OCI-LY7 (cell line): ENCODE measurements around the gene ELMO2. TPM values are rescaled to one million over a fixed set of nuclear protein-coding genes. Genes with fewer than 3 reads are reported as not detected.

Source experiments
- BruUV-seq: library from RNA; stranded (reverse); fragments of 400-500 nt; replicated peaks from 2 replicates; lab custom pipeline; 2021; lab: Mats Ljungman, UMichigan
- CTCF ChIA-PET: fragments of 300-600 bp; sonication (Branson Sonifier 250); formaldehyde crosslinking; loops from one replicate; lab custom pipeline; 2022; ENCODE audit warnings: antibody characterized with exemption; ENCODE audit not compliant: unreplicated experiment; lab: Charles Lee
- POLR2A ChIA-PET: fragments of 300-600 bp; sonication (Branson Sonifier 250); formaldehyde crosslinking; loops from one replicate; lab custom pipeline; 2022; ENCODE audit warnings: antibody characterized with exemption; lab: Charles Lee
- DNase-seq: peaks from one replicate; pipeline ENCODE4 v3.0.0-alpha.2; 2015; ENCODE audit warnings: low spot score
- H2AFZ ChIP-seq: fragments of 200-600 bp; sonication (generic), shearing (Covaris generic); 2 replicates; pipeline ENCODE4 v1.6.1; 2014; ENCODE audit warnings: mild to moderate bottlenecking, antibody characterized with exemption, low read length, moderate library complexity
- H3K27ac ChIP-seq: fragments of 200-600 bp; sonication (generic); 2 replicates; pipeline ENCODE4 v1.5.1; 2014; ENCODE audit warnings: mixed run types, low read depth, mild to moderate bottlenecking, moderate library complexity, low read length, inconsistent platforms; ENCODE audit not compliant: poor library complexity, severe bottlenecking
- H3K36me3 ChIP-seq: fragments of 200-600 bp; sonication (generic); 2 replicates; pipeline ENCODE4 v1.6.1; 2014; ENCODE audit warnings: mild to moderate bottlenecking, antibody characterized with exemption, low read length, moderate library complexity, mixed read lengths; ENCODE audit not compliant: insufficient read depth
- H3K4me1 ChIP-seq: fragments of 200-600 bp; sonication (generic); 2 replicates; pipeline ENCODE4 v1.5.1; 2014; ENCODE audit warnings: mild to moderate bottlenecking, low read length; ENCODE audit not compliant: insufficient read depth, poor library complexity, severe bottlenecking
- H3K4me2 ChIP-seq: fragments of 200-600 bp; sonication (generic); 2 replicates; pipeline ENCODE4 v1.6.1; 2014; ENCODE audit warnings: mild to moderate bottlenecking, low read length
- H3K4me3 ChIP-seq: fragments of 200-600 bp; sonication (generic); 2 replicates; pipeline ENCODE4 v1.5.1; 2014; ENCODE audit warnings: mild to moderate bottlenecking, low read depth, low read length; ENCODE audit not compliant: poor library complexity, severe bottlenecking
- H3K79me2 ChIP-seq: fragments of 200-600 bp; sonication (generic); 2 replicates; pipeline ENCODE4 v1.6.1; 2016; ENCODE audit warnings: low read depth, mild to moderate bottlenecking, low read length, moderate library complexity, mixed read lengths; ENCODE audit not compliant: insufficient read depth
- H3K9me2 ChIP-seq: fragments of 200-600 bp; sonication (generic); 2 replicates; pipeline ENCODE4 v1.6.1; 2016; ENCODE audit warnings: mild to moderate bottlenecking, low read length, mixed read lengths; ENCODE audit not compliant: insufficient read depth
- H3K9me3 ChIP-seq: fragments of 200-600 bp; sonication (generic); 2 replicates; pipeline ENCODE4 v1.6.1; 2014; ENCODE audit warnings: mild to moderate bottlenecking, mixed run types, low read length, mixed read lengths
- H4K20me1 ChIP-seq: fragments of 200-600 bp; sonication (generic); 2 replicates; pipeline ENCODE4 v1.6.1; 2014; ENCODE audit warnings: mild to moderate bottlenecking, antibody characterized with exemption, low read length, moderate library complexity, mixed read lengths; ENCODE audit not compliant: insufficient read depth
- CTCF ChIP-seq: fragments of 200-600 bp; sonication (generic); conservative IDR thresholded peaks from 2 replicates; pipeline ENCODE4 v1.5.1; 2014; ENCODE audit warnings: mild to moderate bottlenecking, antibody characterized with exemption, low read length, moderate library complexity, mixed read lengths
- EZH2phosphoT487 ChIP-seq: fragments of 200-600 bp; sonication (generic); IDR thresholded peaks from 2 replicates; pipeline ENCODE4 v1.6.1; 2018; ENCODE audit warnings: low read depth, borderline replicate concordance, mild to moderate bottlenecking, mixed run types, antibody characterized with exemption, low read length, moderate library complexity, mixed read lengths
- intact Hi-C: fragments of 100-400 bp; cut with micrococcal nuclease; formaldehyde crosslinking; loops from one replicate; pipeline ENCODE4 v1.10.0; 2022; ENCODE audit not compliant: unreplicated experiment
- total RNA-seq, 2 experiments: library from RNA; depleted of rRNA in 1 of 2; stranded (reverse); fragments of >200 nt in 1 of 2; shearing (Covaris generic) in 1 of 2; gene quantifications; 2 replicates each; pipeline ENCODE4 v1.2.3, GENCODE V29; 2014 to 2022

Gene ELMO2
- total RNA-seq, 2 experiments from 2014 or later = 16.0 to 36.4 TPM

- peaks cover 21% of the 10 kb centered on the region; the same call in 1 of the 2 replicates for H3K79me2 ChIP-seq
- DNase-seq = no peak
- H3K27ac ChIP-seq = no peak overlapping the region
- peaks cover 16% of the 10 kb centered on the region for H3K4me1 ChIP-seq
- intact Hi-C loops = no loop called here
- peaks cover 9% of the 10 kb centered on the region for H4K20me1 ChIP-seq
- peaks cover 20% of the 10 kb centered on the region; the same call in 1 of the 2 replicates for H3K36me3 ChIP-seq
- H3K4me3 ChIP-seq = no peak overlapping the region
- ChIA-PET CTCF (no interaction called here), POLR2A (no interaction called here)
- TF ChIP-seq EZH2phosphoT487 (no peak), CTCF (no peak)
- no peaks in the 10 kb centered on the region for H3K9me3 ChIP-seq
- H2AFZ ChIP-seq = no peak overlapping the region
- BruUV-seq = no TSS peak
- peak overlapping the region; percentile 17; the same call in 1 of the 2 replicates for H3K4me2 ChIP-seq
- H3K9me2 ChIP-seq = no peaks in the 10 kb centered on the region
Observed at GRCh38 chr20:46359233-46359751, 47.1 kb downstream of the ELMO2 start.

- no peaks in the 10 kb centered on the region for H3K9me2 ChIP-seq
- no peak overlapping the region for H3K4me2 ChIP-seq
- no peak overlapping the region for H2AFZ ChIP-seq
- BruUV-seq = no TSS peak
- H4K20me1 ChIP-seq = peaks cover 7% of the 10 kb centered on the region
- H3K36me3 ChIP-seq = peaks cover 20% of the 10 kb centered on the region; the same call in 1 of the 2 replicates
- H3K9me3 ChIP-seq = no peaks in the 10 kb centered on the region
- POLR2A ChIA-PET = no interaction called here
- H3K27ac ChIP-seq = no peak overlapping the region
- intact Hi-C loops = no loop called here
- no peak for DNase-seq
- CTCF ChIA-PET = no interaction called here
- TF ChIP-seq CTCF (no peak), EZH2phosphoT487 (no peak)
- no peak overlapping the region for H3K4me3 ChIP-seq
- H3K4me1 ChIP-seq = peaks cover 14% of the 10 kb centered on the region
- H3K79me2 ChIP-seq = peaks cover 19% of the 10 kb centered on the region; the same call in 1 of the 2 replicates
Observed at GRCh38 chr20:46358346-46359058, 47.9 kb downstream of the ELMO2 start.

- H3K4me3 ChIP-seq = no peak overlapping the region
- H3K9me3 ChIP-seq = no peaks in the 10 kb centered on the region
- CTCF ChIA-PET = no interaction called here
- no peaks in the 10 kb centered on the region for H3K9me2 ChIP-seq
- intact Hi-C loops = no loop called here
- DNase-seq = no peak
- POLR2A ChIA-PET = no interaction called here
- TF ChIP-seq CTCF (no peak), EZH2phosphoT487 (no peak)
- H3K79me2 ChIP-seq = peaks cover 6% of the 10 kb centered on the region; the same call in 1 of the 2 replicates
- H3K36me3 ChIP-seq = peaks cover 14% of the 10 kb centered on the region; the same call in 1 of the 2 replicates
- no peaks in the 10 kb centered on the region; the same call in 1 of the 2 replicates for H4K20me1 ChIP-seq
- no peak overlapping the region for H3K4me2 ChIP-seq
- no peak overlapping the region for H3K27ac ChIP-seq
- peaks cover 7% of the 10 kb centered on the region for H3K4me1 ChIP-seq
- no TSS peak for BruUV-seq
- H2AFZ ChIP-seq = no peak overlapping the region
Observed at GRCh38 chr20:46357030-46357514, 49.3 kb downstream of the ELMO2 start.
